ENCODE data around the gene LRRN3.

Gene LRRN3

GRCh38 chr7:111080495-111081105 lies 10.3 kb upstream of the LRRN3 start:
- DNase-seq: no peak

- DNase-seq: no peak
These were observed 9.2 kb upstream of the LRRN3 start for GRCh38 chr7:111081546-111082267.

GRCh38 chr7:111082351-111082750 lies 8.6 kb upstream of the LRRN3 start:
- no peak for DNase-seq

- no peak for DNase-seq
These were observed 7.5 kb upstream of the LRRN3 start for GRCh38 chr7:111083413-111083812.

GRCh38 chr7:111085356-111085755 lies 5.6 kb upstream of the LRRN3 start:
- no peak for DNase-seq

- no peak for DNase-seq
These were observed 4.4 kb upstream of the LRRN3 start for GRCh38 chr7:111086532-111086931.

- no peak for DNase-seq
These were observed 2.6 kb upstream of the LRRN3 start for GRCh38 chr7:111088328-111088727.

GRCh38 chr7:111089822-111090426 lies 1.0 kb upstream of the LRRN3 start:
- DNase-seq: peak; percentile 72

- peak; percentile 80 for DNase-seq
These were observed 849 bp downstream of the LRRN3 start for GRCh38 chr7:111091593-111092358.

- DNase-seq: peak; percentile 64
These were observed 1.7 kb downstream of the LRRN3 start for GRCh38 chr7:111092406-111093236.

GRCh38 chr7:111093496-111093895 lies 2.6 kb downstream of the LRRN3 start:
- DNase-seq: no peak

- no peak for DNase-seq
These were observed 3.5 kb downstream of the LRRN3 start for GRCh38 chr7:111094419-111094818.

- no peak for DNase-seq
These were observed 6.1 kb downstream of the LRRN3 start for GRCh38 chr7:111096997-111097396.

GRCh38 chr7:111098011-111098925 lies 7.3 kb downstream of the LRRN3 start:
- peak; percentile 50 for DNase-seq

GRCh38 chr7:111098926-111099250 lies 8.0 kb downstream of the LRRN3 start:
- DNase-seq: no peak

GRCh38 chr7:111101856-111102646 lies 11.1 kb downstream of the LRRN3 start:
- no peak for DNase-seq

- DNase-seq: no peak
These were observed 12.2 kb downstream of the LRRN3 start for GRCh38 chr7:111103136-111103535.

- DNase-seq: no peak
These were observed 12.8 kb downstream of the LRRN3 start for GRCh38 chr7:111103678-111104274.

GRCh38 chr7:111104710-111105109 lies 13.8 kb downstream of the LRRN3 start:
- DNase-seq: no peak

- no peak for DNase-seq
These were observed 14.3 kb downstream of the LRRN3 start for GRCh38 chr7:111105269-111105668.

All from NCI-H1105 treated with DMSO at 0.1 percent for 48 hours (cell line).